Aorta (tissue), 5 donors: ENCODE measurements around the gene ASPHD1. TPM values are rescaled to one million over a fixed set of nuclear protein-coding genes. Genes with fewer than 3 reads are reported as not detected.
"Not testable (repeated sequence)": the region's sequence is repeated elsewhere in the genome, so short reads cannot be mapped to it uniquely, and the experiment has no call there.

Source experiments
- ATAC-seq: fragments of 200-7000 bp; cut with Tn5 transposase; one replicate; pipeline ENCODE4 v1.9.1; 2022; ENCODE audit warnings: moderate library complexity; ENCODE audit not compliant: low FRiP score
- DNase-seq, 2 donors: peaks; one replicate each; pipeline ENCODE4 v3.0.0-alpha.2; 2020
- H3K27ac ChIP-seq, 2 donors: one replicate each; pipeline ENCODE4 v1.5.1; 2013; ENCODE audit warnings: low read length in 2 of 2, mild to moderate bottlenecking in 2 of 2, moderate library complexity in 2 of 2, control low read depth in 1 of 2, inconsistent platforms in 1 of 2, low read depth in 1 of 2
- H3K27me3 ChIP-seq, 2 donors: one replicate each; pipeline ENCODE4 v1.6.1; 2013; ENCODE audit warnings: control low read depth in 1 of 2, low read length in 1 of 2, mild to moderate bottlenecking in 1 of 2, moderate library complexity in 1 of 2; ENCODE audit not compliant: insufficient read depth in 2 of 2, control insufficient read depth in 1 of 2
- H3K36me3 ChIP-seq, 2 donors: one replicate each; pipeline ENCODE4 v1.6.1; 2013; ENCODE audit warnings: control low read depth in 1 of 2, low read length in 1 of 2, mild to moderate bottlenecking in 1 of 2; ENCODE audit not compliant: insufficient read depth in 2 of 2, control insufficient read depth in 1 of 2
- H3K4me1 ChIP-seq, 2 donors: one replicate each; pipeline ENCODE4 v1.6.1; 2013; ENCODE audit warnings: low read length in 2 of 2, control low read depth in 1 of 2, mild to moderate bottlenecking in 1 of 2, moderate library complexity in 1 of 2; ENCODE audit not compliant: insufficient read depth in 2 of 2, control insufficient read depth in 1 of 2
- H3K4me3 ChIP-seq, 2 donors: one replicate each; pipeline ENCODE4 v1.5.1; 2013; ENCODE audit warnings: low read length in 2 of 2, control low read depth in 1 of 2, mild to moderate bottlenecking in 1 of 2
- H3K9me3 ChIP-seq: one replicate; pipeline ENCODE4 v1.6.1; 2013; ENCODE audit warnings: mild to moderate bottlenecking, low read length; ENCODE audit not compliant: control insufficient read depth
- WGBS, 2 donors: extraction: QIAGEN DNeasy Blood & Tissue Kit; methylation state at CpG; one replicate each; pipeline ENCODE4 v1.1.7; 2013; 5-methylcytosine and 5-hydroxymethylcytosine counted together
- intact Hi-C, 2 donors: fragments of 100-400 bp; cut with DNase I; formaldehyde crosslinking; loops; one replicate each; pipeline versions ENCODE4 v1.14.2 to v1.15.0; 2022
- polyA plus RNA-seq, 2 donors: library from polyadenylated mRNA; stranded (reverse); fragments of 200-250 nt; gene quantifications; one replicate each; pipeline ENCODE4 v1.2.3, GENCODE V29; 2013
- total RNA-seq, 2 donors: library from RNA; stranded (reverse); fragmentation: NEBNext Ultra II Directional; extraction: Animal tissue kit (Norgen Biotek cat#: 25700); gene quantifications; one replicate each; pipeline ENCODE4 v1.2.1, GENCODE V29; 2021
- donor health status: healthy with polysubstance abuse.
- donor health status: Bipolar disorder and iron deficiency.
- donor health status: DM: no; HTN: no; CAD: no.
- donor health status: DM: no; HTN: no; CAD: no.
- donor health status: DM: yes; HTN: yes; CAD: no.

The ASPHD1 gene
- total and polyA plus RNA-seq, 4 donors = 0.39 to 0.48 (median 0.46) TPM; not detected in 1

- WGBS, 2 donors = 73 to 76% methylated on average over 9 of the region's 9 CpGs
- no peaks in the 10 kb centered on the region for H3K27me3 ChIP-seq
- peaks cover 0 to 2% of the 10 kb centered on the region in 2 donors for H3K4me1 ChIP-seq
- no peak overlapping the region for H3K27ac ChIP-seq
- no peaks in the 10 kb centered on the region for H3K36me3 ChIP-seq
- no peak overlapping the region for H3K4me3 ChIP-seq
- no peak for DNase-seq
- H3K9me3 ChIP-seq = no peaks in the 10 kb centered on the region
- intact Hi-C loops = loop anchor here (5.0 to 10.0 kb wide), 3 partner anchors 38 to 105 kb away; partner anchors contain the start of genes MVP (in 1 of the 2), PAGR1 (in 1 of the 2) and TMEM219 (in 1 of the 2)
- no peak for ATAC-seq
Measured at GRCh38 chr16:29860218-29860617, 40.1 kb upstream of the ASPHD1 start.

DNA sequence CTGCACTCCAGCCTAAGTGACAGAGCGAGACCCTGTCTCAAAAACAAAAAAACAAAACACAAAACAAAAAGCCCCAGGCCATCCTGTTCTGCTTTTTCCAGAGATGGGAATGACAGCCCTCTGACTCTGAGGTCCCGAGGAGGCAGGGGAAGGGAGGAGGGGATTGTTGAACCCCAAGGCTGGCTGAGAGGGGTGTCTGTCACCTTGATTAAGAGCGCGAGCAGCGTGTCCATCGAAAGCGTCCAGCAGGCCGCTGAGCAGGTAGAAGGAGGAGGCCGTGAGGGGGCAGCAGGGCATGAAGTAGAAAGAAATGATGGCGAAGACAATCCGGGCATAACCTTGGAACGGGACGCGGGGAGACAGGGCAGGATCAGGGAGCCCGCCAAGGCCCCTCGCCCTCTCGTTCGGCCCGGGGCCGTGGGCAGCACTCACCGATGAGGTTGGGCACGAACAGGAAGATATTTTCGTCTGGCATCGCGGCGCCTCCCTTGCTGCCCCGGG is 37.9 kb upstream of the ASPHD1 start:
- no peaks in the 10 kb centered on the region for H3K9me3 ChIP-seq
- intact Hi-C loops = loop anchor here (5.0 to 10.0 kb wide), 3 partner anchors 40 to 102 kb away; partner anchors contain the start of genes MVP (in 1 of the 2), PAGR1 (in 1 of the 2) and TMEM219 (in 1 of the 2)
- peak overlapping the region; percentile 58 to 80 for H3K4me3 ChIP-seq
- peak; percentile 1 for ATAC-seq
- 1 to 2% methylated on average over 26 to 27 of the region's 27 CpGs for WGBS, 2 donors
- H3K36me3 ChIP-seq = no peaks in the 10 kb centered on the region
- peaks cover 0 to 2% of the 10 kb centered on the region in 2 donors for H3K4me1 ChIP-seq
- H3K27me3 ChIP-seq = no peaks in the 10 kb centered on the region
- no peak overlapping the region for H3K27ac ChIP-seq
- no peak for DNase-seq

DNA sequence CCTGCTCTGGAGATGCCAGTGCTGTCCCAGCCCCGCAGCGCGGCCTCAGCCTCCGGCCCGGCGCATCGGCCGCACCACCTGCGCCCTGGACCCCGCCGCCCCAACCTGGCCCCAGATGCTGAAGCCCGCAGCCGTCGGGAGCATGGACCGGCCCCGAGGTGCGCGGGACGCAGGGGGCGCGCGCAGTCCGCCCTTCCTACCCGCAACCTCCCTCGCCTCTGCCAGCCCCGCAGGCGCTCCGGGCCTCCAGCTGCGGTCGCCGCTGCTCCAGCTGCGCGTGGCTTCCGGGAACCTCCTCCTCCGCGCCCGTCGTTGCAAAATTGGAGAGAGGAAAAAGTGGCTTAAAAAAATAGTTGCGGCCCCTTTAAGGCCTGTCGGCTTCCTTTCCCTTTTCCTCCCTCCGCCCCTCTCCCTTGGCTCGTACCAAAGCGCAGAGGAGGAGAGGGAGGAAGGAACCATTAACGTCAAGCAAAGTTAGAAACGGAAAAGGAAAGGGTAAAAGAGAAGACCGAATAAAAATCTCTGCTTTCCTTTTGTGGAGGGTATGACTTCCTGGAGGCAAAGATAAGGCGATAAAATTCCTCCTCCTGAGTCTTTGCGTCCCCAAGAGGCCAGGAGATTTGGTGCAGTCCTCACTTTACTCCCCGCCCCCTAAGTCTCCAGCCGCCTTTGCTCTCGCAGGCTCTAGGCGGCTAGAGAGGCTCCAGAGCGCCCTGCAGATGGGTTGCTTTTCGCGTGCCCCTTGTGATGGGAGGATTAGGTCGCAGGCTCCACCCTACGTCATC is 37.2 kb upstream of the ASPHD1 start, which contains the start of gene CDIPT:
Gene CDIPT, minus strand, starts transcription at position 343 of the 785 bp plus-strand sequence. CDS start 369 bp downstream, outside the sequence.
- Histone ChIP-seq H3K4me1 (peaks cover 0 to 2% of the 10 kb centered on the region in 2 donors), H3K9me3 (no peaks in the 10 kb centered on the region), H3K36me3 (no peaks in the 10 kb centered on the region), H3K27ac (peak within 1 kb of the TSS; percentile 2 to 41), H3K27me3 (no peaks in the 10 kb centered on the region), H3K4me3 (peak within 1 kb of the TSS; percentile 58 to 80)
- peak; percentile 95 to 96 for DNase-seq
- WGBS, 2 donors = 0% methylated on average over 53 to 57 of the region's 57 CpGs
- peak; percentile 97 for ATAC-seq
- intact Hi-C loops = loop anchor here (5.0 to 10.0 kb wide), 3 partner anchors 41 to 102 kb away; partner anchors contain the start of genes MVP (in 1 of the 2), PAGR1 (in 1 of the 2) and TMEM219 (in 1 of the 2)

GRCh38 chr16:29863669-29863984 is 36.7 kb upstream of the ASPHD1 start:
- intact Hi-C loops = loop anchor here (5.0 to 10.0 kb wide), 3 partner anchors 41 to 101 kb away; partner anchors contain the start of genes MVP (in 1 of the 2), PAGR1 (in 1 of the 2) and TMEM219 (in 1 of the 2)
- H3K4me3 ChIP-seq = no peak overlapping the region

DNA sequence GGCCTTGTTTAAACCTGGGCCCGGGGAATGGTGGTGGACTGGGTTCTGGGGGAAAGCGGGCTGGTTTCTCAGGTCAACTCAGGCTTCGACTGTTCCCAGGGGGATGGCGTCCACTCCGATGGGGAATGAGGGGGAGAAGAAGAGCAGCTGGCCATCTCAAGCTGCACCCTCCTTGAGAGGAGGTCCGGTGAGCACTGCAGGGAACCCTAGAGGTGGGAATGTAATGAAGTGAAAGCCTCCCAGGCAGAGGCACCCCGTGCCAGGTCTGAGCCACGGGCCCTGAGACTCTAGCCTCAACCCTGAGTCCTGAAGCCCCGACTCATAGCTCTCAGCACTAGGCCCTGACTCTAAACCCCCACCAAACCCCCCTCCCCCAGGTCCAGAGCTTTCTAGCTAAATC is 36.1 kb upstream of the ASPHD1 start:
- Histone ChIP-seq H3K4me1 (no peaks in the 10 kb centered on the region), H3K36me3 (no peaks in the 10 kb centered on the region), H3K9me3 (no peaks in the 10 kb centered on the region), H3K4me3 (no peak overlapping the region), H3K27me3 (no peaks in the 10 kb centered on the region), H3K27ac (no peak overlapping the region)
- no peak for ATAC-seq
- WGBS, 2 donors = 80 to 86% methylated on average over 9 of the region's 9 CpGs
- intact Hi-C loops = loop anchor here (5.0 to 10.0 kb wide), 3 partner anchors 42 to 101 kb away; partner anchors contain the start of genes MVP (in 1 of the 2), PAGR1 (in 1 of the 2) and TMEM219 (in 1 of the 2)
- DNase-seq = no peak

More at GRCh38 chr16:29863669-29863984, 36.7 kb upstream of the ASPHD1 start:
- DNase-seq = no peak
- no peak overlapping the region for H3K27ac ChIP-seq
- H3K27me3 ChIP-seq = no peaks in the 10 kb centered on the region
- WGBS, 2 donors = 27 to 28% methylated on average over 16 of the region's 16 CpGs
- H3K9me3 ChIP-seq = no peaks in the 10 kb centered on the region
- no peak for ATAC-seq
- no peaks in the 10 kb centered on the region for H3K36me3 ChIP-seq
- H3K4me1 ChIP-seq = peaks cover 0 to 2% of the 10 kb centered on the region in 2 donors

DNA sequence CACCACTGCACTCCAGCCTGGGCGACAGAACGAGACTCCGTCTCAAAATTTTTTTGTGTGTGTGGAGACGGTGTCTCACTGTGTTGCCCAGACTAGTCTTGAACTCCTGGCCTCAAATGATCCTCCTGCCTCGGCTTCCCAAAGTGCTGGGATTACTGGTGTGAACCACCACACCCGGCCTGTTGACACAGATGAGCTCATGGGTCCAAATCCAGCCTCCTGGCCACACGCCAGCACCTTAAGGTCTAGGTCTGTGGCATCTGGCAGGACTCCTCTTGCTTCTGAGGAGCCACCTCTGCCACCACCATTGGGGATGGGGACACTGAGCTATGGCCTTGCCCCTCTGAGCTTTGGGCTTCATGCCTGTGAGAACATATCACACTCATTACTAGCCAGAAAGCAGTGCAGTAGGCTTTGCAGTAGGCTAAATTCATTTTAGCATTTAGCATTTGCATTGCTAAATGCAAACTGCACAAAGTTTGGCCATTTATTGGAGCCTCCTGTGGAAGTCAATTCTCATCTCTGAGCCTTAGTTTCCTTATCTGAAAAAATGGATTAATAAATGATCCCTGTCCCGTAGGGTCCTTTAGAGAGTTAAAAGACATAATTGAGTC is 31.8 kb upstream of the ASPHD1 start:
- Histone ChIP-seq H3K27me3 (no peaks in the 10 kb centered on the region), H3K4me3 (no peak overlapping the region), H3K4me1 (no peaks in the 10 kb centered on the region), H3K27ac (no peak overlapping the region), H3K9me3 (no peaks in the 10 kb centered on the region), H3K36me3 (no peaks in the 10 kb centered on the region)
- ATAC-seq = no peak
- no peak for DNase-seq
- 74 to 78% methylated on average over 8 of the region's 8 CpGs for WGBS, 2 donors
- intact Hi-C loops = loop anchor here in 1 of 2 donors (10.0 kb wide), 1 partner anchor 96 kb away; the partner anchor contains the start of gene TMEM219

DNA sequence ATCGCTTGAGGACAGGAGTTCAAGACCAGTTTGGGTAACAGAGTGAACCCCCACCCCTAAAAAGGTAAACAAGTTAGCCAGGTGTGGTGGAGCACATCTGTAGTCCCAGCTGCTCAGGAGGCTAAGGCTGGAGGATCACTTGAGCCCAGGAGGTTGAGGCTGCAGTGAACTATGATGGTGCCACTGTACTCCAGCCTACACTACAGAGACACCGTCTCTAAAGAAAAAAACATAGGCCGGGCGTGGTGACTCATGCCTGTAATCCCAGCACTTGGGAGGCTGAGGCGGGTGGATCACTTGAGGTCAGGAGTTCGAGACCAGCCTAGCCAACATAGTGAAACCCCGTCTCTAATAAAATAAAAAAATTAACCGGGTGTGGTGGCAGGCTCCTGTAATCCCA is 31.2 kb upstream of the ASPHD1 start:
- ATAC-seq, H3K27me3 ChIP-seq, H3K4me3 ChIP-seq, DNase-seq, H3K36me3 ChIP-seq, H3K4me1 ChIP-seq, H3K27ac ChIP-seq, H3K9me3 ChIP-seq: not testable (repeated sequence)
- WGBS, 2 donors = 93% methylated on average over 8 of the region's 8 CpGs
- intact Hi-C loops = loop anchor here in 1 of 2 donors (10.0 kb wide), 1 partner anchor 96 kb away; the partner anchor contains the start of gene TMEM219

- no peaks in the 10 kb centered on the region for H3K9me3 ChIP-seq
- 95% methylated on average over 15 to 16 of the region's 16 CpGs for WGBS, 2 donors
- no peak overlapping the region for H3K27ac ChIP-seq
- intact Hi-C loops = no loop called here
- no peaks in the 10 kb centered on the region for H3K4me1 ChIP-seq
- H3K27me3 ChIP-seq = no peaks in the 10 kb centered on the region
- no peak for ATAC-seq
- DNase-seq = no peak
- no peak overlapping the region for H3K4me3 ChIP-seq
- H3K36me3 ChIP-seq = no peaks in the 10 kb centered on the region
Measured at GRCh38 chr16:29871822-29872546, 28.3 kb upstream of the ASPHD1 start.
